WERI-Rb-1 (cell line): Measurements from ENCODE around the gene FUCA2.

Experiments
- DNase-seq: peaks from one replicate; pipeline ENCODE4 v3.0.0-alpha.2; 2020
- H3K27ac ChIP-seq: fragments of 250-450 bp; sonication (Bioruptor Pico); 2 replicates; pipeline ENCODE4 v1.5.1; 2020; ENCODE audit warnings: mild to moderate bottlenecking, moderate library complexity
- H3K27me3 ChIP-seq: fragments of 250-450 bp; sonication (Bioruptor Pico); 2 replicates; pipeline ENCODE4 v1.5.1; 2021; ENCODE audit warnings: mild to moderate bottlenecking, low read depth, moderate library complexity; ENCODE audit not compliant: insufficient read depth, severe bottlenecking
- H3K36me3 ChIP-seq: fragments of 250-450 bp; sonication (Bioruptor Pico); 2 replicates; pipeline ENCODE4 v1.5.1; 2020; ENCODE audit warnings: mild to moderate bottlenecking, moderate library complexity
- H3K4me3 ChIP-seq: 2 replicates; pipeline ENCODE4 v1.5.1; 2011; ENCODE audit warnings: low read depth, mild to moderate bottlenecking, control low read depth, low read length
- H3K9me3 ChIP-seq: fragments of 250-450 bp; sonication (Bioruptor Pico); 2 replicates; pipeline ENCODE4 v1.5.1; 2021; ENCODE audit warnings: mild to moderate bottlenecking, moderate library complexity; ENCODE audit not compliant: severe bottlenecking
- CTCF ChIP-seq: IDR thresholded peaks from 2 replicates; pipeline ENCODE4 v1.5.1; 2011; ENCODE audit warnings: low read depth, mild to moderate bottlenecking, control low read depth, inconsistent platforms, low read length

Gene FUCA2

GRCh38 chr6:143545165-143545564 is 33.6 kb upstream of the FUCA2 start:
- Histone ChIP-seq H3K27me3 (no peaks in the 10 kb centered on the region), H3K9me3 (no peaks in the 10 kb centered on the region), H3K4me3 (no peak overlapping the region), H3K27ac (no peak overlapping the region), H3K36me3 (no peaks in the 10 kb centered on the region)
- TF ChIP-seq CTCF = no peak
- no peak for DNase-seq

- no peak overlapping the region for H3K4me3 ChIP-seq
Measured at GRCh38 chr6:143544011-143544696, 32.6 kb upstream of the FUCA2 start.

GRCh38 chr6:143543435-143543834 is 31.9 kb upstream of the FUCA2 start:
- no peak overlapping the region for H3K27ac ChIP-seq
- H3K4me3 ChIP-seq = no peak overlapping the region
- TF ChIP-seq CTCF = no peak
- H3K36me3 ChIP-seq = no peaks in the 10 kb centered on the region
- DNase-seq = no peak
- H3K9me3 ChIP-seq = no peaks in the 10 kb centered on the region
- H3K27me3 ChIP-seq = no peaks in the 10 kb centered on the region

More at GRCh38 chr6:143544011-143544696, 32.6 kb upstream of the FUCA2 start:
- Histone ChIP-seq H3K27me3 (no peaks in the 10 kb centered on the region), H3K9me3 (no peaks in the 10 kb centered on the region), H3K27ac (no peak overlapping the region), H3K36me3 (no peaks in the 10 kb centered on the region)
- TF ChIP-seq CTCF = no peak
- DNase-seq = no peak

GRCh38 chr6:143542888-143543287 is 31.4 kb upstream of the FUCA2 start:
- H3K36me3 ChIP-seq = no peaks in the 10 kb centered on the region
- H3K27ac ChIP-seq = no peak overlapping the region
- no peak overlapping the region for H3K4me3 ChIP-seq
- H3K9me3 ChIP-seq = no peaks in the 10 kb centered on the region
- H3K27me3 ChIP-seq = peaks cover 5% of the 10 kb centered on the region
- DNase-seq = no peak
- TF ChIP-seq CTCF = no peak

GRCh38 chr6:143540192-143540591 is 28.7 kb upstream of the FUCA2 start:
- TF ChIP-seq CTCF = no peak
- DNase-seq = no peak
- Histone ChIP-seq H3K27ac (no peak overlapping the region), H3K4me3 (no peak overlapping the region), H3K27me3 (peaks cover 6% of the 10 kb centered on the region), H3K9me3 (no peaks in the 10 kb centered on the region), H3K36me3 (no peaks in the 10 kb centered on the region)

- H3K27ac ChIP-seq = no peak overlapping the region
- DNase-seq = no peak
- peaks cover 6% of the 10 kb centered on the region for H3K27me3 ChIP-seq
- no peaks in the 10 kb centered on the region for H3K9me3 ChIP-seq
- TF ChIP-seq CTCF = no peak
- no peak overlapping the region for H3K4me3 ChIP-seq
- no peaks in the 10 kb centered on the region for H3K36me3 ChIP-seq
Measured at GRCh38 chr6:143539734-143540133, 28.2 kb upstream of the FUCA2 start.
